ENCODE data around the gene IL1RAPL2. TPM values are rescaled to one million over a fixed set of nuclear protein-coding genes. Genes with fewer than 3 reads are reported as not detected.

IL1RAPL2 gene
- total and polyA plus RNA-seq, 2 of the 8 experiments (the other 6 are each of a cell fraction or from before 2014, with no cell fraction given): 0.20 to 1.3 TPM

GRCh38 chrX:105150036-105150435 lies 584.0 kb downstream of the IL1RAPL2 start (continued):
- TF ChIP-seq CBX8 (IDR thresholded peaks at IDR 0.05; ENCODE audit: borderline replicate concordance, low read depth, low read length): no peak
- TF ChIP-seq ATF3 (IDR thresholded peaks at IDR 0.05; ENCODE audit: insufficient read depth, low read depth, low read length): no peak

Data from H1 (cell line).